ENCODE results near the gene LAMC1. TPM values are rescaled to one million over a fixed set of nuclear protein-coding genes. Genes with fewer than 3 reads are reported as not detected.
A peak's percentile ranks its signal among the peaks of the same experiment; 100 is the strongest.

The LAMC1 gene
- total RNA-seq, 1 experiment from 2014 or later, result 61.2 TPM

DNA sequence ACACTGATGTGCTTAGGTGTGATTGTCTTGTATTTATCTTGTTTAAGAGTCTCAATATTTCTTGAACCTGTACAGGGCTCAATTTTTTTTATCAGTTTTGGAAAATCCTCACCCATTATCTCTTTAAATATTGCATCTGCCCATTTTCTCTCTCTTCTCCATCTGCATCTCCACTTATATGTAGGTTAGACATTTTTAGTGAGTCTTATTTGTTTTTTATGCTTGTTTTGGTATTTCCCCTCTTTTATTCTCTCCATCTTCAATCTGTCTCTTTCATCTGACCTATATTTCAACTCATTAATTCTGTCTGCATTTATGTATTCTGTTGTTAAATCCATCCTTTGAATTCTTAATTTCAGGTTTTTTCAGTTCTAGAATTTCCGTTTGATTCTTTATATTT is 37.3 kb upstream of the LAMC1 start (continued):
- TF ChIP-seq, protein P1, sequence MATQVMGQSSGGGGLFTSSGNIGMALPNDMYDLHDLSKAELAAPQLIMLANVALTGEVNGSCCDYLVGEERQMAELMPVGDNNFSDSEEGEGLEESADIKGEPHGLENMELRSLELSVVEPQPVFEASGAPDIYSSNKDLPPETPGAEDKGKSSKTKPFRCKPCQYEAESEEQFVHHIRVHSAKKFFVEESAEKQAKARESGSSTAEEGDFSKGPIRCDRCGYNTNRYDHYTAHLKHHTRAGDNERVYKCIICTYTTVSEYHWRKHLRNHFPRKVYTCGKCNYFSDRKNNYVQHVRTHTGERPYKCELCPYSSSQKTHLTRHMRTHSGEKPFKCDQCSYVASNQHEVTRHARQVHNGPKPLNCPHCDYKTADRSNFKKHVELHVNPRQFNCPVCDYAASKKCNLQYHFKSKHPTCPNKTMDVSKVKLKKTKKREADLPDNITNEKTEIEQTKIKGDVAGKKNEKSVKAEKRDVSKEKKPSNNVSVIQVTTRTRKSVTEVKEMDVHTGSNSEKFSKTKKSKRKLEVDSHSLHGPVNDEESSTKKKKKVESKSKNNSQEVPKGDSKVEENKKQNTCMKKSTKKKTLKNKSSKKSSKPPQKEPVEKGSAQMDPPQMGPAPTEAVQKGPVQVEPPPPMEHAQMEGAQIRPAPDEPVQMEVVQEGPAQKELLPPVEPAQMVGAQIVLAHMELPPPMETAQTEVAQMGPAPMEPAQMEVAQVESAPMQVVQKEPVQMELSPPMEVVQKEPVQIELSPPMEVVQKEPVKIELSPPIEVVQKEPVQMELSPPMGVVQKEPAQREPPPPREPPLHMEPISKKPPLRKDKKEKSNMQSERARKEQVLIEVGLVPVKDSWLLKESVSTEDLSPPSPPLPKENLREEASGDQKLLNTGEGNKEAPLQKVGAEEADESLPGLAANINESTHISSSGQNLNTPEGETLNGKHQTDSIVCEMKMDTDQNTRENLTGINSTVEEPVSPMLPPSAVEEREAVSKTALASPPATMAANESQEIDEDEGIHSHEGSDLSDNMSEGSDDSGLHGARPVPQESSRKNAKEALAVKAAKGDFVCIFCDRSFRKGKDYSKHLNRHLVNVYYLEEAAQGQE (IDR thresholded peaks at IDR 0.05; ENCODE audit: low read depth), result no peak
- TF ChIP-seq EZH2 (IDR thresholded peaks at IDR 0.05) (no peak), CEBPB (IDR thresholded peaks at IDR 0.05; ENCODE audit: low read depth) (no peak), SRF (IDR thresholded peaks at IDR 0.05; ENCODE audit: low read depth) (no peak), SP1 (IDR thresholded peaks at IDR 0.05; ENCODE audit: low read depth) (no peak), EZH2phosphoT487 (IDR thresholded peaks at IDR 0.05; ENCODE audit: borderline replicate concordance) (no peak)

GRCh38 chr1:182990413-182991144 is 32.6 kb upstream of the LAMC1 start:
- peak overlapping the region; percentile 93 for H2AFZ ChIP-seq (ENCODE audit: low read depth, low read length, poor library complexity, severe bottlenecking)
- no peaks in the 10 kb centered on the region for H4K20me1 ChIP-seq (ENCODE audit: insufficient read depth)
- H3K27ac ChIP-seq (ENCODE audit: low read depth, low read length), result no peak overlapping the region
- POLR2A ChIA-PET, result no interaction called here
- RAD21 ChIA-PET (ENCODE audit: low non-redundant PET in 1 of 2, low total read pairs in 2 of 2, uncharacterized antibody in 2 of 2, unreplicated experiment in 2 of 2), result no interaction called here
- H3K79me2 ChIP-seq (ENCODE audit: insufficient read depth, low read length), result no peaks in the 10 kb centered on the region
- H3K4me2 ChIP-seq (ENCODE audit: low read length), result peak overlapping the region; percentile 60
- H3K36me3 ChIP-seq (ENCODE audit: control insufficient read depth in 1 of 2, insufficient read depth in 2 of 2, low read length in 2 of 2), result no peaks in the 10 kb centered on the region
- H3K4me1 ChIP-seq (ENCODE audit: control insufficient read depth in 1 of 2, insufficient read depth in 2 of 2, low read length in 2 of 2), result peaks cover 0 to 23% of the 10 kb centered on the region in 2 experiments; a peak in 2 of 4 replicates
- peak; percentile 35 for DNase-seq (ENCODE audit: low read depth, low spot score)
- BruUV-seq (replicated peaks), result no TSS peak
- no peaks in the 10 kb centered on the region for H3K9me3 ChIP-seq (ENCODE audit: control insufficient read depth in 1 of 2, insufficient read depth in 1 of 2, low read depth in 1 of 2, low read length in 2 of 2)
- ATAC-seq, result peak; percentile 82
- intact Hi-C loops (cut with micrococcal nuclease), result no loop called here
- H3K4me3 ChIP-seq (replicated peaks in 1 of 2; ENCODE audit: low read depth in 1 of 2, low read length in 2 of 2), result peak overlapping the region in 1 of 2 experiments; percentile 17; a peak in 2 of 4 replicates
- CTCF ChIA-PET, result interaction anchor here (2.0 kb wide), 1 partner anchor 244 kb away, joined by 5 read pairs; no protein-coding TSS in a partner anchor
- no peak overlapping the region; the same call in 1 of the 2 replicates for H3K9ac ChIP-seq (ENCODE audit: low read length)
- H3K9me2 ChIP-seq (ENCODE audit: insufficient read depth), result no peaks in the 10 kb centered on the region
- no peaks in the 10 kb centered on the region for H3K27me3 ChIP-seq (ENCODE audit: insufficient read depth, low read length)
- TF ChIP-seq, protein P2, sequence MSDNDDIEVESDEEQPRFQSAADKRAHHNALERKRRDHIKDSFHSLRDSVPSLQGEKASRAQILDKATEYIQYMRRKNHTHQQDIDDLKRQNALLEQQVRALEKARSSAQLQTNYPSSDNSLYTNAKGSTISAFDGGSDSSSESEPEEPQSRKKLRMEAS (IDR thresholded peaks at IDR 0.05), result peak; percentile 36; the same call in 1 of the 2 replicates
- peak; percentile 98 for TF ChIP-seq CEBPB (IDR thresholded peaks at IDR 0.05; ENCODE audit: low read depth)
- 0 out of 2 replicates have a peak, but pooled peaks have one; percentile 6 for TF ChIP-seq EGR1 (IDR thresholded peaks at IDR 0.05; ENCODE audit: low read depth)
- no peak for TF ChIP-seq CTCF (IDR thresholded peaks at IDR 0.05 in 2 of 3, conservative IDR thresholded peaks at IDR 0.05 in 1 of 3; ENCODE audit: borderline replicate concordance in 1 of 3, insufficient read depth in 1 of 3, low read depth in 2 of 3, low read length in 2 of 3)
- no peak for TF ChIP-seq YY1 (IDR thresholded peaks at IDR 0.05; ENCODE audit: extremely low read depth, insufficient replicate concordance, low read depth, low read length)
- TF ChIP-seq, protein P3, sequence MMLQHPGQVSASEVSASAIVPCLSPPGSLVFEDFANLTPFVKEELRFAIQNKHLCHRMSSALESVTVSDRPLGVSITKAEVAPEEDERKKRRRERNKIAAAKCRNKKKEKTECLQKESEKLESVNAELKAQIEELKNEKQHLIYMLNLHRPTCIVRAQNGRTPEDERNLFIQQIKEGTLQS (IDR thresholded peaks at IDR 0.05), result no peak
- no peak for TF ChIP-seq TCF7L2 (IDR thresholded peaks at IDR 0.05; ENCODE audit: borderline replicate concordance, extremely low read depth, insufficient read depth, insufficient read length)
- TF ChIP-seq FOSL1 (IDR thresholded peaks at IDR 0.05; ENCODE audit: low read depth), result peak; percentile 98
- peak; percentile 78 for TF ChIP-seq SRF (IDR thresholded peaks at IDR 0.05; ENCODE audit: low read depth)
- peak; percentile 64 for TF ChIP-seq CBX3 (IDR thresholded peaks at IDR 0.05; ENCODE audit: low read depth)
- no peak for TF ChIP-seq EZH2 (IDR thresholded peaks at IDR 0.05)
- TF ChIP-seq ZBTB33 (IDR thresholded peaks at IDR 0.05; ENCODE audit: extremely low read depth, insufficient replicate concordance, low read length), result no peak
- TF ChIP-seq ZFX (IDR thresholded peaks at IDR 0.05), result no peak

Data from HCT116 (cell line).